Keratinocyte (primary cell): ENCODE measurements around the gene WDR76. TPM values are rescaled to one million over a fixed set of nuclear protein-coding genes. Genes with fewer than 3 reads are reported as not detected.

Experiments
- DNase-seq: peaks from one replicate; pipeline ENCODE4 v3.0.0-alpha.2; 2011; ENCODE audit warnings: low read depth, missing footprints, low spot score
- FAIRE-seq: peaks from 2 replicates; lab custom pipeline; 2011; peaks lifted over from hg19 to GRCh38; lab: Jason Lieb, UNC
- H2AFZ ChIP-seq: 2 replicates; pipeline ENCODE4 v1.6.0; 2012; ENCODE audit warnings: low read length, control low read depth, inconsistent platforms; ENCODE audit not compliant: control insufficient read depth
- H3K27ac ChIP-seq: 2 replicates; pipeline ENCODE4 v1.5.1; 2011; ENCODE audit warnings: low read length; ENCODE audit not compliant: control insufficient read depth, insufficient read depth
- H3K27me3 ChIP-seq: 3 replicates; pipeline ENCODE4 v1.6.0; 2011; ENCODE audit warnings: low read length; ENCODE audit not compliant: control insufficient read depth, insufficient read depth; ENCODE audit errors: extremely low read depth
- H3K36me3 ChIP-seq, 2 experiments: 2 replicates in 1 of 2; 3 replicates in 1 of 2; pipeline ENCODE4 v1.5.1; 2011; ENCODE audit warnings: low read length in 2 of 2, mild to moderate bottlenecking in 1 of 2; ENCODE audit not compliant: control insufficient read depth in 2 of 2, insufficient read depth in 2 of 2; ENCODE audit errors: extremely low read depth in 1 of 2
- H3K4me1 ChIP-seq: 3 replicates; pipeline ENCODE4 v1.5.1; 2011; ENCODE audit warnings: low read length; ENCODE audit not compliant: control insufficient read depth, insufficient read depth; ENCODE audit errors: extremely low read depth
- H3K4me2 ChIP-seq: 3 replicates; pipeline ENCODE4 v1.6.0; 2011; ENCODE audit warnings: low read depth, low read length; ENCODE audit not compliant: control insufficient read depth, insufficient read depth; ENCODE audit errors: extremely low read depth
- H3K4me3 ChIP-seq, 3 experiments: fragments of 200-600 bp in 1 of 3; sonication (generic) in 1 of 3; 2 replicates in 2 of 3; 3 replicates in 1 of 3; pipeline ENCODE4 v1.5.1; 2011 to 2016; ENCODE audit warnings: low read length in 3 of 3, mild to moderate bottlenecking in 3 of 3, control low read depth in 2 of 3, inconsistent platforms in 1 of 3, low read depth in 1 of 3, mixed read lengths in 1 of 3, mixed run types in 1 of 3, moderate library complexity in 1 of 3; ENCODE audit not compliant: control insufficient read depth in 2 of 3, insufficient read depth in 2 of 3; ENCODE audit errors: extremely low read depth in 1 of 3
- H3K79me2 ChIP-seq: 2 replicates; pipeline ENCODE4 v1.6.0; 2012; ENCODE audit warnings: low read length; ENCODE audit not compliant: control insufficient read depth, insufficient read depth
- H3K9ac ChIP-seq: 3 replicates; pipeline ENCODE4 v1.6.0; 2011; ENCODE audit warnings: low read length; ENCODE audit not compliant: control insufficient read depth, insufficient read depth; ENCODE audit errors: extremely low read depth
- H3K9me1 ChIP-seq: 3 replicates; pipeline ENCODE4 v1.6.0; 2011; ENCODE audit warnings: low read length; ENCODE audit not compliant: control insufficient read depth, insufficient read depth; ENCODE audit errors: extremely low read depth
- H3K9me3 ChIP-seq: 2 replicates; pipeline ENCODE4 v1.5.1; 2012; ENCODE audit warnings: low read depth, low read length; ENCODE audit not compliant: control insufficient read depth
- H4K20me1 ChIP-seq: 3 replicates; pipeline ENCODE4 v1.6.0; 2011; ENCODE audit warnings: low read length; ENCODE audit not compliant: control insufficient read depth, insufficient read depth; ENCODE audit errors: extremely low read depth
- EZH2 ChIP-seq: IDR thresholded peaks from one replicate; pipeline ENCODE4 v1.6.1; 2012; ENCODE audit warnings: inconsistent platforms, mild to moderate bottlenecking, low read length, moderate library complexity
- dilution Hi-C: fragments of 300-500 bp; cut with MboI; formaldehyde crosslinking; loops from one replicate; pipeline ENCODE4 v1.7.0; 2020; ENCODE audit warnings: low sequenced_read_pairs; ENCODE audit not compliant: extremely low pct_ligation_motif_present
- polyA plus RNA-seq, 5 experiments: library from polyadenylated mRNA; depleted of rRNA in 3 of 5; stranded (reverse) in 3 of 5; stranded (forward) in 1 of 5; unstranded in 1 of 5; fragments of >200 nt; gene quantifications; 1 replicate in 1 of 5; 2 replicates in 3 of 5; 3 replicates in 1 of 5; pipeline versions ENCODE4 v1.2.1 to v1.2.3, GENCODE V29; 2011 to 2012; ENCODE audit warnings: missing spikeins in 2 of 5, low read depth in 1 of 5, low replicate concordance in 1 of 5
- TF ChIP-seq, protein P1 (sequence below), 3 experiments: IDR thresholded peaks in 1 of 3; conservative IDR thresholded peaks in 1 of 3; optimal IDR thresholded peaks in 1 of 3; 2 replicates in 2 of 3; 3 replicates in 1 of 3; pipeline versions ENCODE3 to v1.5.1; 2011; ENCODE audit warnings: low read length in 3 of 3, mild to moderate bottlenecking in 3 of 3, moderate library complexity in 2 of 3, control low read depth in 1 of 3, inconsistent platforms in 1 of 3; ENCODE audit not compliant: insufficient read depth in 2 of 3; ENCODE audit errors: extremely low read depth in 1 of 3

Gene WDR76
- polyA plus RNA-seq, 1 donor (not counting 4 experiments of a cell fraction or from before 2014, with no cell fraction given) = 4.7 TPM

DNA sequence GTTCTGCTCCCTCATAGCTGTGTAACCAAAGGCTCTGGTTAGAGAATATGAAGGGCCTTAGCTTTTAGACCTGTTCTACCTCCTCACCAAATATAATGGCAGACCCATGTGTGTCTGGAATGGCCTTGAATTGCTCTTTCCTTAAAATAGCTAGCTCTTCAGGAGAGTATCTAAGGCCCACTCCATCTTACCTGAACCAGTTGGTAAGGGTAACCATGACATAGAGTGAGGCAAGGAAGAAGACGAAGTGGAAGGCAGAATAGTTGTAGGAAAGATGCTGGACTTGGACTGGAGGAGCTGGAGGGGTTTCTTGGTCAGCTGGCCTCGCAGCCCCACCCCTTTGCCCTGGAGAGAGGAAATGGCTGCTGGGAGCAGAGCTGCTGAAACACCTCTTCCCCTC lies 31.6 kb upstream of the WDR76 start:
- peaks cover 24 to 37% of the 10 kb centered on the region in 2 experiments for H3K36me3 ChIP-seq
- H3K27me3 ChIP-seq = no peaks in the 10 kb centered on the region
- H3K9ac ChIP-seq = no peak overlapping the region
- H3K9me1 ChIP-seq = no peaks in the 10 kb centered on the region
- no peak overlapping the region for H3K4me2 ChIP-seq
- no peak overlapping the region for H2AFZ ChIP-seq
- DNase-seq = no peak
- H3K4me3 ChIP-seq = no peak overlapping the region
- TF ChIP-seq EZH2 = no peak
- TF ChIP-seq, protein P1, sequence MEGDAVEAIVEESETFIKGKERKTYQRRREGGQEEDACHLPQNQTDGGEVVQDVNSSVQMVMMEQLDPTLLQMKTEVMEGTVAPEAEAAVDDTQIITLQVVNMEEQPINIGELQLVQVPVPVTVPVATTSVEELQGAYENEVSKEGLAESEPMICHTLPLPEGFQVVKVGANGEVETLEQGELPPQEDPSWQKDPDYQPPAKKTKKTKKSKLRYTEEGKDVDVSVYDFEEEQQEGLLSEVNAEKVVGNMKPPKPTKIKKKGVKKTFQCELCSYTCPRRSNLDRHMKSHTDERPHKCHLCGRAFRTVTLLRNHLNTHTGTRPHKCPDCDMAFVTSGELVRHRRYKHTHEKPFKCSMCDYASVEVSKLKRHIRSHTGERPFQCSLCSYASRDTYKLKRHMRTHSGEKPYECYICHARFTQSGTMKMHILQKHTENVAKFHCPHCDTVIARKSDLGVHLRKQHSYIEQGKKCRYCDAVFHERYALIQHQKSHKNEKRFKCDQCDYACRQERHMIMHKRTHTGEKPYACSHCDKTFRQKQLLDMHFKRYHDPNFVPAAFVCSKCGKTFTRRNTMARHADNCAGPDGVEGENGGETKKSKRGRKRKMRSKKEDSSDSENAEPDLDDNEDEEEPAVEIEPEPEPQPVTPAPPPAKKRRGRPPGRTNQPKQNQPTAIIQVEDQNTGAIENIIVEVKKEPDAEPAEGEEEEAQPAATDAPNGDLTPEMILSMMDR (optimal IDR thresholded peaks at IDR 0.05 in 1 of 3, IDR thresholded peaks at IDR 0.05 in 1 of 3, conservative IDR thresholded peaks at IDR 0.05 in 1 of 3; ENCODE audit: extremely low read depth in 1 of 3, insufficient read depth in 2 of 3, low read length in 3 of 3) = no peak
- peaks cover 33% of the 10 kb centered on the region for H3K79me2 ChIP-seq
- no peaks in the 10 kb centered on the region for H3K9me3 ChIP-seq
- dilution Hi-C loops = no loop called here
- H3K4me1 ChIP-seq = peaks cover 17% of the 10 kb centered on the region
- no peaks in the 10 kb centered on the region for H4K20me1 ChIP-seq
- FAIRE-seq = no peak
- no peak overlapping the region for H3K27ac ChIP-seq

DNA sequence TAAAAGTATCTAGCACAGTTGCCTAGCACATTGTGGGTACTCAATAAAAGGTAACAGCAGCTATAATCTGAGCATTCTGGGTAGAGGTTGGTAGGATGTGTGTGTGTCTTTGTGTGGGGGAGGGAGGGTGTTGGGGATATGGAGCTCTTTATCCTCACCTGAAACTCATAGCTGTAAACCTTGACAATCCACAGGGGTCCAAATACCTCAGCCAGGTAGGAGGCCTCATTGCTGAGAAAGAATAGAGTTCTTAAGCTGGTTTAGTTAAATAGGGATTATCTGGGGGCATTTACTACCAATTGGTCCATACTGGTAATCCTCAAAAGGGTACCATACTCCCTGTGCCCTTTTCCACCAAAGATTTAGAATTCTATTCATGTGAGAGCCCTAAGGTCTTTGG lies 30.8 kb upstream of the WDR76 start:
- H3K9ac ChIP-seq = no peak overlapping the region
- dilution Hi-C loops = no loop called here
- no peak overlapping the region for H2AFZ ChIP-seq
- FAIRE-seq = no peak
- H3K4me2 ChIP-seq = no peak overlapping the region
- H3K27ac ChIP-seq = no peak overlapping the region
- peaks cover 17% of the 10 kb centered on the region for H3K4me1 ChIP-seq
- peaks cover 39% of the 10 kb centered on the region for H3K79me2 ChIP-seq
- H4K20me1 ChIP-seq = no peaks in the 10 kb centered on the region
- no peak for DNase-seq
- H3K9me3 ChIP-seq = no peaks in the 10 kb centered on the region
- no peaks in the 10 kb centered on the region for H3K27me3 ChIP-seq
- H3K36me3 ChIP-seq = peaks cover 24 to 37% of the 10 kb centered on the region in 2 experiments
- no peak for TF ChIP-seq EZH2
- TF ChIP-seq, protein P1 (optimal IDR thresholded peaks at IDR 0.05 in 1 of 3, IDR thresholded peaks at IDR 0.05 in 1 of 3, conservative IDR thresholded peaks at IDR 0.05 in 1 of 3; ENCODE audit: extremely low read depth in 1 of 3, insufficient read depth in 2 of 3, low read length in 3 of 3) = no peak
- no peaks in the 10 kb centered on the region for H3K9me1 ChIP-seq
- H3K4me3 ChIP-seq = no peak overlapping the region
